Pulmonary artery endothelial cell (primary cell): ENCODE results near the gene STEAP1. TPM values are rescaled to one million over a fixed set of nuclear protein-coding genes. Genes with fewer than 3 reads are reported as not detected.

Experiments used
- DNase-seq: peaks from one replicate; pipeline ENCODE4 v3.0.0-alpha.2; 2011; ENCODE audit warnings: low read depth, low spot score
- total RNA-seq: library from RNA; depleted of rRNA; stranded (reverse); fragments of >200 nt; gene quantifications from 2 replicates; pipeline ENCODE4 v1.2.3, GENCODE V29; 2014

STEAP1 gene
- total RNA-seq, 1 donor from 2014 or later: 18.6 TPM

DNA sequence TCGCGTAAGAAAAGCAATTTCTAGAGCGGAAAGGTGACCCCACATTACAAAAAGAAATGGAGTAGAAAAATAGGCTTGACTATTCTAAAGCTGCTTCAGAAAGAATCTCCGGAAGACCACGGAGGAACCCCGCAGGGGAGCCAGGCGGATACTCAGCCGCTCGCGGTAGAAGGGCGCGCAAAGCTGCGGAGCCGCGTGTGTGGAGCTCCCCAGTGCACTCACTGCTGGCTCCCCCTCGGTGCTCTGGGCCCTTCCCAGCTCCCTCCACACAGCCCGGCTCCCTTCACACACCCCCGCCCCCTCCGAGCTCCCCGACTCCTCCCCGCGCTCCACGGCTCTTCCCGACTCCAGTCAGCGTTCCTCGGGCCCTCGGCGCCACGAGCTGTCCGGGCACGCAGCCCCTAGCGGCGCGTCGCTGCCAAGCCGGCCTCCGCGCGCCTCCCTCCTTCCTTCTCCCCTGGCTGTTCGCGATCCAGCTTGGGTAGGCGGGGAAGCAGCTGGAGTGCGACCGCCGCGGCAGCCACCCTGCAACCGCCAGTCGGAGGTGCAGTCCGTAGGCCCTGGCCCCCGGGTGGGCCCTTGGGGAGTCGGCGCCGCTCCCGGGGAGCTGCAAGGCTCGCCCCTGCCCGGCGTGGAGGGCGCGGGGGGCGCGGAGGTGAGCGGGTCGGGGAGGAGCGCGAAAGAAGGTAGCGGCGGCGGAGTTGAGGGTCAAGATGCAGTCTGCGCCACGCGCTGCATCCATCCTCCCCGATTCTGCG, 57.3 kb downstream of the STEAP1 start, which contains the start of gene STEAP2:
STEAP2 (plus strand) TSS at position 350 of the 758 bp plus-strand sequence. CDS start 13,343 bp downstream, outside the sequence.
- peak; percentile 79 for DNase-seq

DNA sequence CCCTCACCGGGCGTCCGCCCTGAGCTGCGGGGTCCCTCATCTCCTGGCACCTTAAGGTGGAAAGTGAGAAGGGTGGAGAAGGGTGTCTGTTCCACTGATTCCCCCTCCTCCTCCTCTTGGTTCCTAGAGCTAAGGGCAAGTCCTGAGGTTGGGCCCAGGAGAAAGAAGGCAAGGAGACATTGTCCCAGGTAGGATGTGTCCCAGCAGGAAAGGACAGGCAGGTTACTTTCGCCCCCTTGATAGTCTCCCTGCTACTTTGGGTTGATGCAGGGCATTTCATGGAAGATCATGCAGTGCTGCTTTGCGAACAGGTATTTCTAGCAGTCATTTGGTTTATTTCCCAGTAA, 57.9 kb downstream of the STEAP1 start:
- no peak for DNase-seq

DNA sequence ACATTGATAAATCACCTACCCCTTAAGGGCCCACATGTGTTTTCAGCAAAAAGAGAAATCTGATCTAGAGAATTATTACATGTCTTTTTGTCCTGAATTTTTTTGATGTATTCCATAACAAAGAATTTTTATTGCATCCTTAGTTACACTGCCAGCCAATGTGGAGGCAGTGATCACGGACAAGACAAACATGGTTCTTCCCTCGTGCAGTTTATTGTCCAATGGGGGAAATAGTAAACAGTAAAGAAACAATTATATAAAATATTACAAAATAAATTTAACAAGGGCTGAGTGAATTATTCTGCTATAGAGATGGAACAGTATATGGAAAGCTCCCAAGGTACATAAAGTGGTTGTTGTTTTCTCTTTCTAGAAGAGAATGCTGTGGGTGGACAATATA, 59.3 kb downstream of the STEAP1 start:
- no peak for DNase-seq

Other genes with a start within 250 kb of the STEAP1 start
- 2.3 and 5.2 TPM in 2 replicates for gene STEAP2, start 57.3 kb downstream of the STEAP1 start, total RNA-seq
- gene CFAP69, start 90.7 kb downstream of the STEAP1 start, total RNA-seq: 1.8 and 3.6 TPM in 2 replicates
- not detected in 2 replicates for gene FAM237B, start 166.8 kb downstream of the STEAP1 start, total RNA-seq
- gene GTPBP10, start 192.2 kb downstream of the STEAP1 start, total RNA-seq: 7.4 and 14.0 TPM in 2 replicates
- gene CLDN12, start 249.0 kb downstream of the STEAP1 start, total RNA-seq: 4.6 and 13.3 TPM in 2 replicates